ENCODE measurements around the gene BRIP1.
"Not testable (repeated sequence)": the region's sequence is repeated elsewhere in the genome, so short reads cannot be mapped to it uniquely, and the experiment has no call there.

Gene BRIP1

GRCh38 chr17:61723183-61723582 lies 140.1 kb downstream of the BRIP1 start:
- no peak for DNase-seq

- no peak for DNase-seq
Observed at GRCh38 chr17:61722398-61722797, 140.9 kb downstream of the BRIP1 start.

GRCh38 chr17:61720016-61720795 lies 143.1 kb downstream of the BRIP1 start:
- DNase-seq, result no peak

GRCh38 chr17:61719220-61719619 lies 144.1 kb downstream of the BRIP1 start:
- not testable (repeated sequence) for DNase-seq

GRCh38 chr17:61718022-61718421 lies 145.3 kb downstream of the BRIP1 start:
- DNase-seq, result no peak

GRCh38 chr17:61717352-61717751 lies 146.0 kb downstream of the BRIP1 start:
- no peak for DNase-seq

GRCh38 chr17:61716225-61716829 lies 147.0 kb downstream of the BRIP1 start:
- DNase-seq, result no peak

- no peak for DNase-seq
Observed at GRCh38 chr17:61715348-61715747, 148.0 kb downstream of the BRIP1 start.

GRCh38 chr17:61714300-61714699 lies 149.0 kb downstream of the BRIP1 start:
- DNase-seq, result no peak

GRCh38 chr17:61713035-61713434 lies 150.3 kb downstream of the BRIP1 start:
- DNase-seq, result no peak

- no peak for DNase-seq
Observed at GRCh38 chr17:61710546-61710945, 152.8 kb downstream of the BRIP1 start.

GRCh38 chr17:61709567-61709966 lies 153.8 kb downstream of the BRIP1 start:
- DNase-seq, result no peak

- DNase-seq, result no peak
Observed at GRCh38 chr17:61704935-61705449, 158.3 kb downstream of the BRIP1 start.

- DNase-seq, result no peak
Observed at GRCh38 chr17:61702450-61702849, 160.9 kb downstream of the BRIP1 start.

GRCh38 chr17:61701978-61702377 lies 161.3 kb downstream of the BRIP1 start:
- no peak for DNase-seq

GRCh38 chr17:61701334-61701733 lies 162.0 kb downstream of the BRIP1 start:
- DNase-seq, result no peak

GRCh38 chr17:61700252-61700651 lies 163.1 kb downstream of the BRIP1 start:
- DNase-seq, result no peak

GRCh38 chr17:61699694-61700093 lies 163.6 kb downstream of the BRIP1 start:
- DNase-seq, result no peak

- DNase-seq, result no peak
Observed at GRCh38 chr17:61699032-61699431, 164.3 kb downstream of the BRIP1 start.

GRCh38 chr17:61698244-61698643 lies 165.1 kb downstream of the BRIP1 start:
- DNase-seq, result no peak

- DNase-seq, result no peak
Observed at GRCh38 chr17:61695779-61696337, 167.5 kb downstream of the BRIP1 start.

- no peak for DNase-seq
Observed at GRCh38 chr17:61694095-61694494, 169.2 kb downstream of the BRIP1 start.

- DNase-seq, result no peak
Observed at GRCh38 chr17:61689610-61690180, 173.6 kb downstream of the BRIP1 start.

GRCh38 chr17:61687769-61688168 lies 175.6 kb downstream of the BRIP1 start:
- no peak for DNase-seq

Measured in NCI-H1694 treated with DMSO at 0.1 percent for 48 hours (cell line).